ENCODE results near the gene VPS72. TPM values are rescaled to one million over a fixed set of nuclear protein-coding genes. Genes with fewer than 3 reads are reported as not detected.

Gene VPS72
- total RNA-seq, 2 experiments from 2014 or later: 12.7 to 17.2 TPM

- Histone ChIP-seq H3K9me3 (ENCODE audit: control insufficient read depth in 1 of 2, insufficient read depth in 1 of 2, low read length in 2 of 2) (no peaks in the 10 kb centered on the region), H3K4me3 (ENCODE audit: low read length) (no peak overlapping the region), H3K27ac (ENCODE audit: low read depth in 1 of 2, low read length in 2 of 2) (no peak overlapping the region), H3K27me3 (ENCODE audit: control insufficient read depth in 1 of 2, insufficient read depth in 2 of 2, low read length in 2 of 2) (no peaks in the 10 kb centered on the region), H3K4me1 (ENCODE audit: insufficient read depth, low read length) (no peaks in the 10 kb centered on the region), H3K36me3 (ENCODE audit: insufficient read depth, low read length) (peaks cover 89% of the 10 kb centered on the region)
- ChIA-PET POLR2A (no interaction called here), CTCF (no interaction called here)
- intact Hi-C loops (cut with DNase I, micrococcal nuclease): loop anchor here in 1 of 2 experiments (5.0 kb wide), 1 partner anchor 213 kb away; no protein-coding TSS in a partner anchor
- Mint-ChIP-seq H3K9me3 (no peaks in the 10 kb centered on the region), H3K27me3 (no peaks in the 10 kb centered on the region), H3K4me1 (ENCODE audit: low read depth) (no peaks in the 10 kb centered on the region), H3K27ac (no peak overlapping the region), H3K36me3 (ENCODE audit: low read depth) (peaks cover 92% of the 10 kb centered on the region), H3K4me3 (no peak overlapping the region)
- no peak for ATAC-seq (ENCODE audit: poor library complexity)
- TF ChIP-seq CTCF (IDR thresholded peaks at IDR 0.05): no peak
- no peak for DNase-seq
Measured at GRCh38 chr1:151235235-151235634, 45.2 kb upstream of the VPS72 start.

- H3K27me3 ChIP-seq (ENCODE audit: control insufficient read depth in 1 of 2, insufficient read depth in 2 of 2, low read length in 2 of 2): no peaks in the 10 kb centered on the region
- H3K36me3 ChIP-seq (ENCODE audit: insufficient read depth, low read length): peaks cover 13% of the 10 kb centered on the region
- H3K4me1 ChIP-seq (ENCODE audit: insufficient read depth, low read length): no peaks in the 10 kb centered on the region
- H3K9me3 ChIP-seq (ENCODE audit: control insufficient read depth in 1 of 2, insufficient read depth in 1 of 2, low read length in 2 of 2): no peaks in the 10 kb centered on the region
- Mint-ChIP-seq H3K27ac (no peak overlapping the region), H3K4me3 (no peak overlapping the region), H3K4me1 (ENCODE audit: low read depth) (peaks cover 10% of the 10 kb centered on the region), H3K36me3 (ENCODE audit: low read depth) (peaks cover 39% of the 10 kb centered on the region), H3K9me3 (no peaks in the 10 kb centered on the region), H3K27me3 (no peaks in the 10 kb centered on the region)
- H3K4me3 ChIP-seq (ENCODE audit: low read length): no peak overlapping the region
- ATAC-seq (ENCODE audit: poor library complexity) (no peak), DNase-seq (no peak)
- ChIA-PET CTCF (no interaction called here), POLR2A (interaction anchor here (1.1 kb wide), 1 partner anchor 33 kb away, joined by 3 read pairs; the partner anchor contains the start of gene PSMD4)
- no peak for TF ChIP-seq CTCF (IDR thresholded peaks at IDR 0.05)
- intact Hi-C loops (cut with DNase I, micrococcal nuclease): no loop called here
- H3K27ac ChIP-seq (ENCODE audit: low read depth in 1 of 2, low read length in 2 of 2): no peak overlapping the region
Measured at GRCh38 chr1:151222130-151222529, 32.1 kb upstream of the VPS72 start.

GRCh38 chr1:151221616-151222015 is 31.6 kb upstream of the VPS72 start:
- Histone ChIP-seq H3K9me3 (ENCODE audit: control insufficient read depth in 1 of 2, insufficient read depth in 1 of 2, low read length in 2 of 2) (no peaks in the 10 kb centered on the region), H3K4me3 (ENCODE audit: low read length) (no peak overlapping the region), H3K4me1 (ENCODE audit: insufficient read depth, low read length) (no peaks in the 10 kb centered on the region), H3K36me3 (ENCODE audit: insufficient read depth, low read length) (peaks cover 10% of the 10 kb centered on the region), H3K27ac (ENCODE audit: low read depth in 1 of 2, low read length in 2 of 2) (no peak overlapping the region), H3K27me3 (ENCODE audit: control insufficient read depth in 1 of 2, insufficient read depth in 2 of 2, low read length in 2 of 2) (no peaks in the 10 kb centered on the region)
- H3K27me3 Mint-ChIP-seq: no peaks in the 10 kb centered on the region
- H3K27ac Mint-ChIP-seq: peak overlapping the region; percentile 4
- TF ChIP-seq CTCF (IDR thresholded peaks at IDR 0.05): no peak
- intact Hi-C loops (cut with DNase I, micrococcal nuclease): no loop called here
- no peaks in the 10 kb centered on the region for H3K9me3 Mint-ChIP-seq
- no peak overlapping the region for H3K4me3 Mint-ChIP-seq
- H3K36me3 Mint-ChIP-seq (ENCODE audit: low read depth): peaks cover 37% of the 10 kb centered on the region
- POLR2A ChIA-PET: no interaction called here
- DNase-seq (no peak), ATAC-seq (ENCODE audit: poor library complexity) (no peak)
- CTCF ChIA-PET: no interaction called here
- H3K4me1 Mint-ChIP-seq (ENCODE audit: low read depth): peaks cover 13% of the 10 kb centered on the region

All from CD4-positive, alpha-beta T cell (primary cell).